ENCODE results near the gene DHH. TPM values are rescaled to one million over a fixed set of nuclear protein-coding genes. Genes with fewer than 3 reads are reported as not detected.

DHH gene
- total and polyA plus RNA-seq, 2 donors (not counting 3 experiments of a cell fraction or from before 2014, with no cell fraction given) = 2.9 to 3.3 TPM

DNA sequence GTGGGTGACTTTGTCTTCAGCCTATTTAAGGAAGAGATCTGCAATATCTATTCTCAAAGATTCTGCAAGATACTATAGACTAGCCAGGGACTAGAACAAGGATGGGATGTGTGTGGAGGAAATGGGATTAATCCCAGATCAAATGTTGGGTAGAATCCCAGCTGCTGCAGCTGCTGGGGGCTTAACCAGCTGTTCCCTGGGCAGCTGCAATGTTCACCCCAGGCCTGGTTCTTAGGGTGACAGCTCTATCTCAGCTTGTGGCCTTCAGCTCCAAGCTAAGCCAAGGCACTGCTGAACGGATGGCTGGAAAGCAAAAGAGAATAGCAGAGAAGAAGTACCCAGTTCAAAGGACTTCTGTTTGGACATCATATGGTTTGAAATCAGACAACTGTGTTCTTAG is 14.8 kb downstream of the DHH start:
- Histone ChIP-seq H3K27ac (ENCODE audit: insufficient read depth, low read depth, low read length) (no peak overlapping the region), H3K79me2 (ENCODE audit: control insufficient read depth, insufficient read depth, low read length) (no peaks in the 10 kb centered on the region), H3K4me3 (replicated peaks in 1 of 3; ENCODE audit: insufficient read depth in 1 of 3, low read depth in 1 of 3, low read length in 3 of 3) (no peak overlapping the region), H3K27me3 (ENCODE audit: control insufficient read depth in 2 of 2, insufficient read depth in 2 of 2, low read length in 2 of 2) (peaks cover 0 to 2% of the 10 kb centered on the region in 2 experiments), H3K36me3 (ENCODE audit: control insufficient read depth in 2 of 2, extremely low read depth in 1 of 2, insufficient read depth in 2 of 2, low read length in 2 of 2) (no peaks in the 10 kb centered on the region), H2AFZ (ENCODE audit: low read depth, low read length) (no peak overlapping the region), H3K9me1 (replicated peaks; ENCODE audit: control insufficient read depth, extremely low read depth, insufficient read depth, low read length) (no peaks in the 10 kb centered on the region), H3K4me2 (ENCODE audit: insufficient read depth, low read length) (no peak overlapping the region), H3K9ac (replicated peaks; ENCODE audit: extremely low read depth, insufficient read depth, low read length) (no peak overlapping the region), H3K9me3 (replicated peaks; ENCODE audit: control insufficient read depth, insufficient read depth, low read length) (no peaks in the 10 kb centered on the region), H4K20me1 (replicated peaks; ENCODE audit: control insufficient read depth, extremely low read depth, insufficient read depth, low read length) (no peaks in the 10 kb centered on the region), H3K4me1 (ENCODE audit: control insufficient read depth, extremely low read depth, insufficient read depth, low read length) (no peaks in the 10 kb centered on the region)
- no TSS peak for BruUV-seq (replicated peaks)
- POLR2A ChIA-PET = no interaction called here
- dilution Hi-C loops (cut with MboI; ENCODE audit: extremely low pct_ligation_motif_present, low sequenced_read_pairs) (no loop called here), intact Hi-C loops (cut with micrococcal nuclease) (no loop called here)
- CTCF ChIA-PET = interaction anchor here (1.2 to 4.9 kb wide), 3 partner anchors 9 to 41 kb away, joined by 3 to 36 read pairs (median 6); no protein-coding TSS in a partner anchor
- TF ChIP-seq MYC (IDR thresholded peaks at IDR 0.05; ENCODE audit: low read depth, low read length) (no peak), FOS (IDR thresholded peaks at IDR 0.05; ENCODE audit: borderline replicate concordance, insufficient read depth, low read length) (no peak)
- FAIRE-seq = no peak
- no peak for DNase-seq (ENCODE audit: low read depth, low spot score)

DNA sequence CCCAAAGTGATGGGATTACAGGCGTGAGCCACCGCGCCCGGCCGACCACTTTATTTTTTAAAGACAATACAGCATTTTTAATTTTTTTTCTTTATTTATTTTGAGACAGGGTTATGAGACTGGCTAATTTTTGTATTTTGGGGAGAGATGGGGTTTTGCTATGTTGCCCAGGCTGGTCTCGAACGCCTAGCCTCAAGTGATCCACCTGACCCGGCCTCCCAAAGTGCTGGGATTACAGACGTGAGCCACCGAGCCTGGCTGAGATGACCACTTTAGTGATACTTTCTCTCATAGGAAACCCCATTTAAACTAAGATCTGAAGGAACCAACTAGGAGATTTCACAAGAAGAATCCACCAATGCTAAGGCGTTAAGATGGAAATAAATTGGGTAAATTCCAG is 23.6 kb downstream of the DHH start:
- no peaks in the 10 kb centered on the region for H3K9me1 ChIP-seq (replicated peaks; ENCODE audit: control insufficient read depth, extremely low read depth, insufficient read depth, low read length)
- DNase-seq (ENCODE audit: low read depth, low spot score) (no peak), FAIRE-seq (no peak)
- ChIA-PET POLR2A (interaction anchor here (0.6 kb wide), 1 partner anchor 11 kb away, joined by 3 read pairs; no protein-coding TSS in a partner anchor), CTCF (interaction anchor here (1.0 to 2.3 kb wide), 2 partner anchors 17 to 24 kb away, joined by 3 to 24 read pairs; partner anchors contain the start of gene DHH)
- no peak overlapping the region for H3K9ac ChIP-seq (replicated peaks; ENCODE audit: extremely low read depth, insufficient read depth, low read length)
- no peak overlapping the region for H3K27ac ChIP-seq (ENCODE audit: insufficient read depth, low read depth, low read length)
- H3K36me3 ChIP-seq (ENCODE audit: control insufficient read depth in 2 of 2, extremely low read depth in 1 of 2, insufficient read depth in 2 of 2, low read length in 2 of 2) = no peaks in the 10 kb centered on the region
- TF ChIP-seq MYC (IDR thresholded peaks at IDR 0.05; ENCODE audit: low read depth, low read length) = no peak
- TF ChIP-seq, protein P1, sequence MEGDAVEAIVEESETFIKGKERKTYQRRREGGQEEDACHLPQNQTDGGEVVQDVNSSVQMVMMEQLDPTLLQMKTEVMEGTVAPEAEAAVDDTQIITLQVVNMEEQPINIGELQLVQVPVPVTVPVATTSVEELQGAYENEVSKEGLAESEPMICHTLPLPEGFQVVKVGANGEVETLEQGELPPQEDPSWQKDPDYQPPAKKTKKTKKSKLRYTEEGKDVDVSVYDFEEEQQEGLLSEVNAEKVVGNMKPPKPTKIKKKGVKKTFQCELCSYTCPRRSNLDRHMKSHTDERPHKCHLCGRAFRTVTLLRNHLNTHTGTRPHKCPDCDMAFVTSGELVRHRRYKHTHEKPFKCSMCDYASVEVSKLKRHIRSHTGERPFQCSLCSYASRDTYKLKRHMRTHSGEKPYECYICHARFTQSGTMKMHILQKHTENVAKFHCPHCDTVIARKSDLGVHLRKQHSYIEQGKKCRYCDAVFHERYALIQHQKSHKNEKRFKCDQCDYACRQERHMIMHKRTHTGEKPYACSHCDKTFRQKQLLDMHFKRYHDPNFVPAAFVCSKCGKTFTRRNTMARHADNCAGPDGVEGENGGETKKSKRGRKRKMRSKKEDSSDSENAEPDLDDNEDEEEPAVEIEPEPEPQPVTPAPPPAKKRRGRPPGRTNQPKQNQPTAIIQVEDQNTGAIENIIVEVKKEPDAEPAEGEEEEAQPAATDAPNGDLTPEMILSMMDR (IDR thresholded peaks at IDR 0.05; ENCODE audit: extremely low read depth in 1 of 2, insufficient read depth in 1 of 2, low read depth in 1 of 2, low read length in 2 of 2) = no peak
- no peak for TF ChIP-seq GATA2 (IDR thresholded peaks at IDR 0.05; ENCODE audit: insufficient read depth, insufficient read length, low read depth, low read length)
- TF ChIP-seq POLR2AphosphoS5 (IDR thresholded peaks at IDR 0.05; ENCODE audit: insufficient read depth, low read depth, low read length) = no peak
- no peak for TF ChIP-seq FOS (IDR thresholded peaks at IDR 0.05; ENCODE audit: borderline replicate concordance, insufficient read depth, low read length)
- no peak for TF ChIP-seq EZH2 (IDR thresholded peaks at IDR 0.05; ENCODE audit: borderline replicate concordance, low read depth, low read length, severe bottlenecking)
- TF ChIP-seq, protein P2, sequence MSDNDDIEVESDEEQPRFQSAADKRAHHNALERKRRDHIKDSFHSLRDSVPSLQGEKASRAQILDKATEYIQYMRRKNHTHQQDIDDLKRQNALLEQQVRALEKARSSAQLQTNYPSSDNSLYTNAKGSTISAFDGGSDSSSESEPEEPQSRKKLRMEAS (IDR thresholded peaks at IDR 0.05; ENCODE audit: insufficient read depth, insufficient read length) = no peak
- no peak for TF ChIP-seq POLR2A (IDR thresholded peaks at IDR 0.05; ENCODE audit: low read depth, low read length)
- no peak for TF ChIP-seq JUN (IDR thresholded peaks at IDR 0.05; ENCODE audit: borderline replicate concordance, insufficient read depth, insufficient read length, low read depth)
- no peaks in the 10 kb centered on the region for H3K27me3 ChIP-seq (ENCODE audit: control insufficient read depth in 2 of 2, insufficient read depth in 2 of 2, low read length in 2 of 2)
- H3K4me1 ChIP-seq (ENCODE audit: control insufficient read depth, extremely low read depth, insufficient read depth, low read length) = peaks cover 12% of the 10 kb centered on the region
- no peak overlapping the region for H3K4me3 ChIP-seq (replicated peaks in 1 of 3; ENCODE audit: insufficient read depth in 1 of 3, low read depth in 1 of 3, low read length in 3 of 3)
- no peaks in the 10 kb centered on the region for H3K9me3 ChIP-seq (replicated peaks; ENCODE audit: control insufficient read depth, insufficient read depth, low read length)
- H3K4me2 ChIP-seq (ENCODE audit: insufficient read depth, low read length) = no peak overlapping the region
- H4K20me1 ChIP-seq (replicated peaks; ENCODE audit: control insufficient read depth, extremely low read depth, insufficient read depth, low read length) = no peaks in the 10 kb centered on the region
- BruUV-seq (replicated peaks) = no TSS peak
- no peaks in the 10 kb centered on the region for H3K79me2 ChIP-seq (ENCODE audit: control insufficient read depth, insufficient read depth, low read length)
- intact Hi-C loops (cut with micrococcal nuclease) (loop anchor here (1.0 kb wide), 1 partner anchor 22 kb away; no protein-coding TSS in a partner anchor), dilution Hi-C loops (cut with MboI; ENCODE audit: extremely low pct_ligation_motif_present, low sequenced_read_pairs) (no loop called here)
- H2AFZ ChIP-seq (ENCODE audit: low read depth, low read length) = no peak overlapping the region

All from endothelial cell of umbilical vein (primary cell).